DLD1 (cell line): ENCODE results near the gene UBE2K.
"Not testable (repeated sequence)": the region's sequence is repeated elsewhere in the genome, so short reads cannot be mapped to it uniquely, and the experiment has no call there.

Experiments used
- in situ Hi-C: cut with HindIII; loops from 2 replicates; pipeline ENCODE4 v1.10.0; 2017; ENCODE audit warnings: low sequenced_read_pairs

Gene UBE2K

DNA sequence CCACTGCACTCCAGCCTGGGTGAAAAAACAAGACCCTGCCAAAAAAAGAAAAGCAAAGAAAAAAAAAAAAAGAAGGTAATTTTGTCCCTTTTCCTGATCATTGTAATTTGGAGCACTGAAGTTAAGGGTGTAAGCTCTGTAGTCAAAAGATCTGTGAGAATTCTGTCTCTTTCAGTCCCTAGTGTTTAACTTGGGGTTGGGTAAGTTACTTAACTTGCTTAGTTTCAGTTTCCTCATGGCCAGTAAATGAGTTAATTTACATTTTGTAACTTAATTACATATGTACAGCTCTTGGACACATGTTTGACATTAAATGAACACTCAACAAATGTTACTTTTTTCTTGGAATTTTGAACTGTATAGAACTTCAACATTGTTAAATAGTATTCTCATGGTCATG, 10.9 kb upstream of the UBE2K start:
- in situ Hi-C loops, result no loop called here

DNA sequence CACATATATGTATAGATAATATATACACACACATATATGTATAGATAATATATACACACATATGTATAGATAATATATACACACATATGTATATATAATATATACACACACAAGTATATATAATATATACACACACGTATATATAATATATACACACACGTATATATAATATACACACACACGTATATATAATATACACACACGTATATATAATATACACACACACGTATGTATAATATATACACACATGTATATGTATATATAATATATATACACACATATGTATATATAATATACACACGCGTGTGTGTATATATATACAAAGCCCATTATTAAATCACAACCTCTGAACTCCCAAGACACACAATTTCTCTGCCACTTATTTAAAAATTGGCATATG, 8.0 kb upstream of the UBE2K start:
- in situ Hi-C loops, result no loop called here

DNA sequence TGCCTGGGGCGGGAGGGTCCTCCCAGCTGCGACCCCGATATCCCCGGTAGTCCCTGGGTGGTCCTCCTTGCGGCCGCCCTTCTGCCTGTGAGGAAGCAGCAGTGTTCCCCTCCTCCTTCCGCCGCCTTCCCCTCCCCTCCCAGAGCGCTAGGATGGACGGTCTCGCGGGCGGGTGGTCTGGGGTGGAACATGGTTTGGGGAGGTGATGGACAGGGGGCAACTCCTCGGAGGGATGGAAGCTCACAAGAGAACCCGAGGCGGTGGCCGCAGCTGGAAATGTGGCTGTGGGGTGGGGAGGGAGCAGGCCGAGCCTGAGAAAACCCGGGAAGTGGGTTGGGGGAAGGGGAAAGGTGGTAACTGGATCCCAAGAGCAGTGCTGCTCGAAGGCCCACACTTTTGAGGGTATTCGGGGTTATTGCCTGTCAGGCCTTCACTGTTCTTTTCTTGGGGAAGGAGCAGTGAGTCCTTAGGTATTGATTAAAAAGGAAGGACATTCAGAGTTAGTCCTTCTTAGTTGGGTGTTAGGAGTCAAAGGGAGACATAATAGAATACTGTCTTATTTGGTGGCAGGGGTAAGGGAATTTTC, 581 bp downstream of the UBE2K start:
- in situ Hi-C loops, result no loop called here

DNA sequence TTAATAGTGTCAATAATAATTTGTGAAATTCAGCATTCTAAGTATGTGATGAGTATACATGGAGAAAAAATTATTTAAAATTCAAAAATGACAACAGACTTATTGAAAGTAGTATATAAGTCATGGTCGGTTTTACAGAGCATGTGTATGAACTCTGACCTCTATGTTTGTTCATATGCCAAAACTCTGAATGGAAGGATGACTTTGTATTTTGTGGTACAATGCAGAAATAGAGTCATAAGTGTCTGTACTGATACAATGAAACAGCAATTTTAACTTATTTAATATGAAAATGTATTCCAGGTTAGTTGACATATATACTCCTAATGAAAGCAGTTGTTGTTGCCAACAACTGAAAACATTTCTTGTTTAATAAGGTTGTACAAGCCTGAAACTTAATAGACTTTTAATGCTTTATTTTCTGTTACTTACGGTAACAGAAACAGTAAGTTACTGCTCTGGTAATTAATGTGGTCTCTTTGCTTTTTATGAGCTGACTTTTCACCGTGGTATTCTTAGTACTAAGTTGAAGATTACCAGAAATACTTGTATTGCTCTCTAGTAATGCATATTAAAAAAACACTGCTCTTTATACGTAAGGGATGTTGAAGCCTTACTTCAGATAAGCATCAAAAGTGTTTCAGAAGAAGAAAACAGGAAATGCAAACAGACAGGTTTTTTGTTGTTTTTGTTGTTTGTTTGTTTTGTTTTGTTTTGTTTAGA, 1.9 kb downstream of the UBE2K start:
- in situ Hi-C loops, result no loop called here

DNA sequence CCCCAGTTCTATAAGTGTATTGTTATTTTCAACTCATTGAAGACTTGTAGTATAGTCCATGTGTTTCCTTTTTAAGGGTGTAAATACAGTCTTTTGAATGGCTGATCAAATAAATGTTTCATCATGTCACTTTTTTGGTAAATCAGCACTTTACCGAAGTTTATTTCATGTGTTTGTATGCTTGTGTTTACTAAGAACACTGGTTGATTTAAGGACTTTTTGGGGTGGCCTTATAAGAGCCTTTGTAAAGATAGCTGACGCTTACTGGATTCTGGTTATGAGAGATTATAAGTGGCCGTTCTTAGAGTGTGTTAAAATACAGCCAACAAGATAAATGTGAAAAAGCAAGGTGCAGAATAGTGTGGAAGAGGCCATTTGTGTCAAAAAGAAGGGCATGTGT, 2.6 kb downstream of the UBE2K start:
- in situ Hi-C loops, result no loop called here

- in situ Hi-C loops, result no loop called here
These were observed 4.8 kb downstream of the UBE2K start for GRCh38 chr4:39702716-39703115.

GRCh38 chr4:39704789-39705188, 6.9 kb downstream of the UBE2K start:
- in situ Hi-C loops, result not testable (repeated sequence)

GRCh38 chr4:39706334-39706733, 8.4 kb downstream of the UBE2K start:
- in situ Hi-C loops, result no loop called here

- in situ Hi-C loops, result no loop called here
These were observed 9.0 kb downstream of the UBE2K start for GRCh38 chr4:39706741-39707511.

DNA sequence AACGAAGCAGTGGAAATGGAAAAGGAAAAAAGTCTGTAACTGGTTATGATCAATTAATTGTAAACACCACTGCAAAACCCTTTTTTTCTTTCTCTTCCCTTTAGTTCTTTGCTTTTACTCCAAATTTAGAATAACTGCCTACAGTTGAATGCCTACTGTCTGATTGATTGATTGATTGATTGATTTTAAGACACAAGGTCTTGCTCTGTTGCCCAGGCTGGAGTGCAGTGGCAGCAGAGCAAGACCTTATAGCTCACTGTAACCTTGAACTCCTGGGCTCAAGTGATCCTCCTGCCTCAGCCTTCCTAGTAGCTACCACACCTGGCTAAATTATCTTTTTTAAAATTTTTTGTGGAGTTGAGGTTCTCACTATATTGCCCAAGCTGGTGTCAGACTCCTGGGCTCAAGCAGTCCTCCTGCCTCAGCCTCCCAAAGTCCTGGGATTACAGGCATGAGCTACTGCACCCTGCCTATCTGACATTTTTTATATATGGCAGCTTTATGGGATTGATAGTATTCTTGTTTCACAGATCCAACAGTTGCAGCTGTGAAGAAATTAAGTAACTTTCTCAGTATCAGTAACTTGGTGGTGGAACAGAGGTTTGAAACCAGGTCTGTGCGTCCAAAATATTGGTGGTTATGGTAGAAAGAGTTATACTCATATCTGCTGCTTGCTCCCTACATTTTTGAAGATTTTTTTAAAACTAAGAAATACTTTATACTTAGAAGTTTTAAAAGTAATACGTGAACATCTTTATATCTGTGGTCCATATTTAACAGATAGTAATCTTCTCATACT, 12.4 kb downstream of the UBE2K start:
- in situ Hi-C loops, result no loop called here

- in situ Hi-C loops, result no loop called here
These were observed 15.1 kb downstream of the UBE2K start for GRCh38 chr4:39712819-39713607.

GRCh38 chr4:39713691-39714090, 15.8 kb downstream of the UBE2K start:
- in situ Hi-C loops, result no loop called here

DNA sequence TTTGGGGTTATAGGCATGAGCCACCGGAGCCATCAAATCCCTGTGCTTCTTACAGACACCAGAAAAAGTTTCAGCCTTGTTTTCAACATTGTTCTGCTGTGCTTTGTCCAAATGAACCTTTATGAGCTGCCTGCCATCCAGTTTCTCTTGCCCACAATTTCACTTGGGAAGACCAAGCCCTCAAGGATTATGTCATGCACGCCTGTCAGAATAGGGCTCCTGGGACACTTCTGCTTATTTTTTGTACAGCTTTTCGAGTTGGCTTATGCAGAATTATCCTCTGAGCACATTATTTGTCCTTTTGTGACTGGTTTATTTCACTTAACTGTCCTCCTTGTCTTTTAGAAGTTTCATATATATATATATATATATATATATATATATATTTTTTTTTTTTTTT, 16.2 kb downstream of the UBE2K start:
- in situ Hi-C loops, result no loop called here

GRCh38 chr4:39715788-39716187, 17.9 kb downstream of the UBE2K start:
- in situ Hi-C loops, result no loop called here

GRCh38 chr4:39716356-39716755, 18.4 kb downstream of the UBE2K start:
- in situ Hi-C loops, result no loop called here

GRCh38 chr4:39717743-39718142, 19.8 kb downstream of the UBE2K start:
- in situ Hi-C loops, result not testable (repeated sequence)

GRCh38 chr4:39718366-39719323, 20.7 kb downstream of the UBE2K start:
- in situ Hi-C loops, result no loop called here

DNA sequence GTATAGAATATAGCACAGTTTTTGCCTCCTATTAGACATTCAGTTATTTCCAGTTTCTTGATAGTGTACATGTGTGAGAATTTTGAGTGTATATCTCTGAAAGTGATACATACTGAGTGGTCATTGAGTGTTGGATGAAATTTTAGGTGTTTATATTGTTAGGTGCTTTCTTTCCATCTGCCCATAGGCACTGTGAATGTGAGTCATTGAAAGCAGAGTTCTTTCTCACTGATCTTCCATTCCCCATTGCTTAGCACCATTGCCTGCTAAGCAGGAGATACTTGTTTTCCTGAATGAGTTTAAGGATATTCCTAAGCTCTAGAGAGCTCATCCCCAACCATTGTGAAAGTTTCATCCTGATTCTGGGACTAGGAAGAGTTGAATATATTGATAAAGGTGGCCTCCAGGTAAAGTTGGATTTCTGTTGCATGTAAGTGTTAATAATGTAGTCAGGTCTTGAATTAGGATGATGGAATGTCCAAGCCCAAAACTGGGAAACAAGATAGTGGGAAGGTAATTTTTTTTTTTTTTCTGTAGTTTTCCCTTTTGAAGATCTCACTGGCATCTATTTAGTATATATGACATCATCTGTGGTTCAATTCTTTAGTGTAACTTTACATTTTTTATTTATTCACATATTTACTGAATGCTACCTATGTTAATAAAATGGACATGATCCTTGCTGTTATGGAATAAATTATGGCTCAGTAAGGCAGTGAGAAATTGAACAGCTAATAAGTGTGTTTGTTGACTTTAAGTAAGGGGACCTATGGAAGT, 22.1 kb downstream of the UBE2K start:
- in situ Hi-C loops, result no loop called here

GRCh38 chr4:39721273-39721672, 23.3 kb downstream of the UBE2K start:
- in situ Hi-C loops, result not testable (repeated sequence)
